ENCODE results near the gene HOXB9. TPM values are rescaled to one million over a fixed set of nuclear protein-coding genes. Genes with fewer than 3 reads are reported as not detected.

HOXB9 gene
- total RNA-seq, 1 experiment from 2014 or later, result 65.9 TPM

- Histone ChIP-seq H3K27me3 (ENCODE audit: control insufficient read depth, insufficient read depth, low read length) (no peaks in the 10 kb centered on the region), H3K4me1 (ENCODE audit: control insufficient read depth, insufficient read depth, low read length) (peaks cover 47% of the 10 kb centered on the region), H3K4me3 (ENCODE audit: low read depth in 2 of 2, low read length in 2 of 2) (peak overlapping the region; percentile 68 to 71), H3K27ac (ENCODE audit: low read length) (peak overlapping the region; percentile 99), H3K36me3 (ENCODE audit: control insufficient read depth, insufficient read depth, low read length) (no peaks in the 10 kb centered on the region; the same call in 1 of the 2 replicates), H3K9me3 (ENCODE audit: control insufficient read depth, insufficient read depth, low read depth, low read length) (no peaks in the 10 kb centered on the region)
- in situ Hi-C loops (cut with HindIII; ENCODE audit: low pct_unique_long_range_greater_than_20kb, low sequenced_read_pairs), result loop anchor here (5.0 kb wide), 1 partner anchor 59 kb away; no protein-coding TSS in a partner anchor
- intact Hi-C loops (cut with micrococcal nuclease; ENCODE audit: unreplicated experiment), result loop anchor here (5.0 to 10.0 kb wide), 2 partner anchors 354 to 591 kb away; no protein-coding TSS in a partner anchor
- CTCF ChIA-PET, result interaction anchor here (1.4 to 1.9 kb wide), 3 partner anchors 17 to 280 kb away, joined by 3 to 8 read pairs (median 3); no protein-coding TSS in a partner anchor
- DNase-seq (ENCODE audit: low read depth, low spot score) (no peak), ATAC-seq (0 out of 2 replicates have a peak, but pooled peaks have one; percentile 5)
- POLR2A ChIA-PET, result interaction anchor here (0.5 to 2.4 kb wide), 8 partner anchors 9 to 352 kb away, joined by 3 to 13 read pairs (median 4); partner anchors contain the start of gene HOXB6
- no TSS peak for BruUV-seq (replicated peaks)
- TF ChIP-seq TCF7L2 (IDR thresholded peaks at IDR 0.05; ENCODE audit: low read depth, low read length) (peak; percentile 83), SIN3A (IDR thresholded peaks at IDR 0.05; ENCODE audit: borderline replicate concordance, insufficient read depth, low read depth, low read length) (0 out of 2 replicates have a peak, but pooled peaks have one; percentile 16), POLR2AphosphoS5 (IDR thresholded peaks at IDR 0.05; ENCODE audit: low read depth, low read length) (no peak; the same call in 1 of the 2 replicates), REST (IDR thresholded peaks at IDR 0.05; ENCODE audit: insufficient read depth in 1 of 2, low read depth in 2 of 2, low read length in 1 of 2) (no peak), CTCF (IDR thresholded peaks at IDR 0.05) (no peak)
These were observed 10.0 kb downstream of the HOXB9 start for GRCh38 chr17:48615963-48616716.

- peaks cover 44% of the 10 kb centered on the region for H3K4me1 ChIP-seq (ENCODE audit: control insufficient read depth, insufficient read depth, low read length)
- no peaks in the 10 kb centered on the region for H3K27me3 ChIP-seq (ENCODE audit: control insufficient read depth, insufficient read depth, low read length)
- H3K36me3 ChIP-seq (ENCODE audit: control insufficient read depth, insufficient read depth, low read length), result no peaks in the 10 kb centered on the region; the same call in 1 of the 2 replicates
- no peak for ATAC-seq
- intact Hi-C loops (cut with micrococcal nuclease; ENCODE audit: unreplicated experiment) (loop anchor here (5.0 to 10.0 kb wide), 2 partner anchors 353 to 591 kb away; no protein-coding TSS in a partner anchor), in situ Hi-C loops (cut with HindIII; ENCODE audit: low pct_unique_long_range_greater_than_20kb, low sequenced_read_pairs) (loop anchor here (5.0 kb wide), 1 partner anchor 58 kb away; no protein-coding TSS in a partner anchor)
- peak within 1 kb of the TSS; percentile 99 for H3K27ac ChIP-seq (ENCODE audit: low read length)
- DNase-seq (ENCODE audit: low read depth, low spot score), result no peak
- CTCF ChIA-PET, result interaction anchor here (0.9 to 1.9 kb wide), 4 partner anchors 24 to 356 kb away, joined by 3 to 8 read pairs (median 4); no protein-coding TSS in a partner anchor
- TF ChIP-seq TCF7L2 (IDR thresholded peaks at IDR 0.05; ENCODE audit: low read depth, low read length) (peak; percentile 100), SIN3A (IDR thresholded peaks at IDR 0.05; ENCODE audit: borderline replicate concordance, insufficient read depth, low read depth, low read length) (peak; percentile 78), POLR2AphosphoS5 (IDR thresholded peaks at IDR 0.05; ENCODE audit: low read depth, low read length) (peak; percentile 69), CTCF (IDR thresholded peaks at IDR 0.05) (no peak), REST (IDR thresholded peaks at IDR 0.05; ENCODE audit: insufficient read depth in 1 of 2, low read depth in 2 of 2, low read length in 1 of 2) (no peak)
- BruUV-seq (replicated peaks), result TSS peak; percentile 75
- peak within 1 kb of the TSS; percentile 68 to 71 for H3K4me3 ChIP-seq (ENCODE audit: low read depth in 2 of 2, low read length in 2 of 2)
- POLR2A ChIA-PET, result interaction anchor here (0.6 to 2.4 kb wide), 9 partner anchors 9 to 352 kb away, joined by 3 to 13 read pairs (median 4); partner anchors contain the start of gene HOXB6
- no peaks in the 10 kb centered on the region for H3K9me3 ChIP-seq (ENCODE audit: control insufficient read depth, insufficient read depth, low read depth, low read length)
These were observed 10.9 kb downstream of the HOXB9 start, which contains the start of gene HOXB8 for GRCh38 chr17:48615047-48615962. Gene HOXB8 (minus strand): TSS chr17:48615292. CDS start chr17:48614704, 588 bp downstream.

Data from Panc1 (cell line).